ENCODE data around the gene ESRRG.
A peak's percentile ranks its signal among the peaks of the same experiment; 100 is the strongest.

ESRRG gene

GRCh38 chr1:216750961-216751360 is 27.7 kb upstream of the ESRRG start:
- TF ChIP-seq CTCF (IDR thresholded peaks at IDR 0.05; ENCODE audit: low read depth, low read length, missing control alignments) = no peak
- in situ Hi-C loops (cut with HindIII; ENCODE audit: low sequenced_read_pairs) = no loop called here
- no peak overlapping the region for H3K4me3 ChIP-seq (ENCODE audit: low read depth, low read length)
- DNase-seq (ENCODE audit: low read depth) = no peak

- H3K4me3 ChIP-seq (ENCODE audit: low read depth, low read length) = no peak overlapping the region
- TF ChIP-seq CTCF (IDR thresholded peaks at IDR 0.05; ENCODE audit: low read depth, low read length, missing control alignments) = peak; percentile 82
- DNase-seq (ENCODE audit: low read depth) = peak; percentile 55
- in situ Hi-C loops (cut with HindIII; ENCODE audit: low sequenced_read_pairs) = no loop called here
These were observed 26.9 kb upstream of the ESRRG start for GRCh38 chr1:216750031-216750627.

GRCh38 chr1:216749232-216749631 is 26.0 kb upstream of the ESRRG start:
- in situ Hi-C loops (cut with HindIII; ENCODE audit: low sequenced_read_pairs) = no loop called here
- TF ChIP-seq CTCF (IDR thresholded peaks at IDR 0.05; ENCODE audit: low read depth, low read length, missing control alignments) = no peak

GRCh38 chr1:216742625-216743024 is 19.4 kb upstream of the ESRRG start:
- DNase-seq (ENCODE audit: low read depth) = no peak
- in situ Hi-C loops (cut with HindIII; ENCODE audit: low sequenced_read_pairs) = no loop called here
- TF ChIP-seq CTCF (IDR thresholded peaks at IDR 0.05; ENCODE audit: low read depth, low read length, missing control alignments) = peak; percentile 34
- H3K4me3 ChIP-seq (ENCODE audit: low read depth, low read length) = no peak overlapping the region

More at GRCh38 chr1:216749232-216749631, 26.0 kb upstream of the ESRRG start:
- H3K4me3 ChIP-seq (ENCODE audit: low read depth, low read length) = no peak overlapping the region
- no peak for DNase-seq (ENCODE audit: low read depth)

GRCh38 chr1:216740331-216740730 is 17.1 kb upstream of the ESRRG start:
- in situ Hi-C loops (cut with HindIII; ENCODE audit: low sequenced_read_pairs) = no loop called here
- H3K4me3 ChIP-seq (ENCODE audit: low read depth, low read length) = no peak overlapping the region
- TF ChIP-seq CTCF (IDR thresholded peaks at IDR 0.05; ENCODE audit: low read depth, low read length, missing control alignments) = no peak
- no peak for DNase-seq (ENCODE audit: low read depth)

- no peak for TF ChIP-seq CTCF (IDR thresholded peaks at IDR 0.05; ENCODE audit: low read depth, low read length, missing control alignments)
- in situ Hi-C loops (cut with HindIII; ENCODE audit: low sequenced_read_pairs) = no loop called here
- no peak for DNase-seq (ENCODE audit: low read depth)
- no peak overlapping the region for H3K4me3 ChIP-seq (ENCODE audit: low read depth, low read length)
These were observed 16.6 kb upstream of the ESRRG start for GRCh38 chr1:216739793-216740192.

Measured in astrocyte of the cerebellum (primary cell).